H1 (cell line): ENCODE data around the gene MEDAG. TPM values are rescaled to one million over a fixed set of nuclear protein-coding genes. Genes with fewer than 3 reads are reported as not detected.

ENCODE experiments used
- CTCF ChIA-PET: fragments of 300-600 bp; sonication (Branson Sonifier 250); formaldehyde crosslinking; loops from one replicate; lab custom pipeline; 2021; ENCODE audit not compliant: partially characterized antibody; lab: Charles Lee
- POLR2A ChIA-PET: fragments of 300-600 bp; sonication (Branson Sonifier 250); formaldehyde crosslinking; loops from one replicate; lab custom pipeline; 2021; ENCODE audit warnings: inconsistent platforms; ENCODE audit not compliant: partially characterized antibody; lab: Charles Lee
- DNase-seq, 2 experiments: peaks; one replicate each; pipeline versions ENCODE4 v3.0.0 to v3.0.0-alpha.2; 2010 to 2022; ENCODE audit warnings: low spot score in 2 of 2, low read depth in 1 of 2, mixed read lengths in 1 of 2
- FAIRE-seq: peaks from 2 replicates; lab custom pipeline; 2011; peaks lifted over from hg19 to GRCh38; lab: Jason Lieb, UNC
- H2AFZ ChIP-seq: 2 replicates; pipeline ENCODE4 v1.8.1; 2012; ENCODE audit warnings: low read length, inconsistent platforms
- H2AK5ac ChIP-seq: 2 replicates; pipeline ENCODE4 v1.6.1; 2013; ENCODE audit warnings: low read depth, low read length
- H2BK120ac ChIP-seq: replicated peaks from 2 replicates; pipeline ENCODE3; 2013; ENCODE audit warnings: low read depth, low read length, inconsistent platforms
- H2BK12ac ChIP-seq: 2 replicates; pipeline ENCODE4 v1.6.1; 2013; ENCODE audit warnings: low read depth, low read length
- H2BK15ac ChIP-seq: 2 replicates; pipeline ENCODE4 v1.6.1; 2013; ENCODE audit warnings: low read length
- H2BK20ac ChIP-seq: 2 replicates; pipeline ENCODE4 v1.6.1; 2013; ENCODE audit warnings: low read length
- H2BK5ac ChIP-seq: 2 replicates; pipeline ENCODE4 v1.6.1; 2013; ENCODE audit warnings: low read depth, low read length
- H3K14ac ChIP-seq: 2 replicates; pipeline ENCODE4 v1.6.1; 2013; ENCODE audit warnings: inconsistent platforms; ENCODE audit not compliant: insufficient read length
- H3K18ac ChIP-seq: 2 replicates; pipeline ENCODE4 v1.6.1; 2013; ENCODE audit warnings: low read length; ENCODE audit errors: extremely low read depth
- H3K23ac ChIP-seq: 2 replicates; pipeline ENCODE4 v1.6.1; 2013; ENCODE audit warnings: inconsistent platforms; ENCODE audit not compliant: insufficient read length
- H3K23me2 ChIP-seq: 2 replicates; pipeline ENCODE4 v1.6.1; 2013; ENCODE audit warnings: low read depth, low read length
- H3K27ac ChIP-seq: 2 replicates; pipeline ENCODE4 v1.6.1; 2011; ENCODE audit warnings: low read depth, low read length, inconsistent platforms
- H3K27me3 ChIP-seq, 4 experiments: replicated peaks in 1 of 4; 1 replicate in 1 of 4; 2 replicates in 3 of 4; pipeline versions ENCODE4 v1.6.1 to v1.8.1; 2011 to 2013; ENCODE audit warnings: low read length in 3 of 4, mild to moderate bottlenecking in 3 of 4, inconsistent platforms in 2 of 4, mixed read lengths in 2 of 4, moderate library complexity in 1 of 4; ENCODE audit not compliant: control insufficient read depth in 3 of 4, insufficient read depth in 3 of 4; ENCODE audit errors: extremely low read depth in 1 of 4
- H3K36me3 ChIP-seq, 4 experiments: 2 replicates each; pipeline versions ENCODE4 v1.6.1 to v1.8.1; 2011 to 2013; ENCODE audit warnings: mild to moderate bottlenecking in 4 of 4, low read length in 3 of 4, moderate library complexity in 2 of 4, control low read depth in 1 of 4, inconsistent platforms in 1 of 4; ENCODE audit not compliant: insufficient read depth in 4 of 4, control insufficient read depth in 2 of 4
- H3K4ac ChIP-seq: replicated peaks from 2 replicates; pipeline ENCODE3; 2013; ENCODE audit warnings: low read length, low read depth, mixed read lengths, inconsistent platforms; ENCODE audit not compliant: insufficient read length
- H3K4me1 ChIP-seq, 4 experiments: replicated peaks in 1 of 4; 1 replicate in 1 of 4; 2 replicates in 3 of 4; pipeline versions ENCODE4 v1.6.1 to v1.8.1; 2011 to 2013; ENCODE audit warnings: low read length in 3 of 4, inconsistent platforms in 2 of 4, mixed read lengths in 1 of 4; ENCODE audit not compliant: insufficient read depth in 4 of 4, control insufficient read depth in 3 of 4
- H3K4me2 ChIP-seq, 2 experiments: 2 replicates each; pipeline versions ENCODE4 v1.6.1 to v1.8.1; 2011 to 2013; ENCODE audit warnings: low read depth in 2 of 2, low read length in 2 of 2, control low read depth in 1 of 2, inconsistent platforms in 1 of 2, mild to moderate bottlenecking in 1 of 2; ENCODE audit not compliant: insufficient read depth in 1 of 2
- H3K4me3 ChIP-seq, 4 experiments: fragments of 200-600, 300-600 bp in 1 of 4; sonication (generic), shearing (Covaris generic), sonication (Bioruptor Twin) in 1 of 4; 2 replicates each; pipeline versions ENCODE4 v1.5.1 to v1.8.1; 2011 to 2016; ENCODE audit warnings: low read length in 4 of 4, low read depth in 3 of 4, control low read depth in 2 of 4, inconsistent platforms in 2 of 4, mild to moderate bottlenecking in 2 of 4, mixed read lengths in 1 of 4, moderate library complexity in 1 of 4; ENCODE audit not compliant: insufficient read depth in 2 of 4; ENCODE audit errors: extremely low read depth in 1 of 4
- H3K56ac ChIP-seq: replicated peaks from 2 replicates; pipeline ENCODE3; 2013; ENCODE audit warnings: low read depth, mild to moderate bottlenecking, mixed read lengths, low read length, inconsistent platforms; ENCODE audit not compliant: insufficient read length
- H3K79me1 ChIP-seq: 2 replicates; pipeline ENCODE4 v1.6.1; 2013; ENCODE audit warnings: low read depth, low read length, control low read depth
- H3K79me2 ChIP-seq, 2 experiments: 2 replicates each; pipeline versions ENCODE4 v1.6.1 to v1.8.1; 2012 to 2013; ENCODE audit warnings: low read length in 2 of 2, mild to moderate bottlenecking in 2 of 2, inconsistent platforms in 1 of 2; ENCODE audit not compliant: insufficient read depth in 2 of 2, control insufficient read depth in 1 of 2
- H3K9ac ChIP-seq, 4 experiments: replicated peaks in 1 of 4; 1 replicate in 1 of 4; 2 replicates in 3 of 4; pipeline versions ENCODE4 v1.6.1 to v1.8.1; 2011 to 2013; ENCODE audit warnings: low read depth in 3 of 4, low read length in 3 of 4, control low read depth in 2 of 4, mild to moderate bottlenecking in 2 of 4, moderate library complexity in 2 of 4, inconsistent platforms in 1 of 4; ENCODE audit errors: extremely low read depth in 1 of 4
- H3K9me3 ChIP-seq, 2 experiments: 2 replicates each; pipeline versions ENCODE4 v1.6.1 to v1.8.1; 2012 to 2013; ENCODE audit warnings: mild to moderate bottlenecking in 2 of 2, moderate library complexity in 2 of 2, control low read depth in 1 of 2, inconsistent platforms in 1 of 2, low read depth in 1 of 2, low read length in 1 of 2, mixed read lengths in 1 of 2; ENCODE audit not compliant: insufficient read depth in 2 of 2
- H4K20me1 ChIP-seq, 2 experiments: replicated peaks in 1 of 2; 2 replicates each; pipeline versions ENCODE3 to v1.8.1; 2011 to 2013; ENCODE audit warnings: inconsistent platforms in 2 of 2, low read length in 2 of 2, mild to moderate bottlenecking in 1 of 2; ENCODE audit not compliant: insufficient read depth in 2 of 2, control insufficient read depth in 1 of 2
- H4K5ac ChIP-seq: 2 replicates; pipeline ENCODE4 v1.6.1; 2013; ENCODE audit warnings: low read length, low read depth, mixed read lengths, inconsistent platforms; ENCODE audit not compliant: insufficient read length
- H4K8ac ChIP-seq: 2 replicates; pipeline ENCODE4 v1.8.0; 2013; ENCODE audit warnings: mild to moderate bottlenecking, moderate library complexity, low read length, inconsistent platforms; ENCODE audit not compliant: insufficient read depth; ENCODE audit errors: extremely low read depth
- H4K91ac ChIP-seq: replicated peaks from 2 replicates; pipeline ENCODE3; 2013; ENCODE audit warnings: low read length, mixed read lengths, inconsistent platforms; ENCODE audit not compliant: insufficient read length
- WGBS, 2 experiments: shearing (Covaris generic) in 1 of 2; methylation state at CpG; one replicate each; pipeline versions ENCODE4 v1.1.6 to v1.1.7; 2013 to 2015; ENCODE audit warnings: low lambda C conversion rate in 2 of 2, mixed read lengths in 2 of 2, inconsistent platforms in 1 of 2, low coverage in 1 of 2, missing lambda C conversion rate in 1 of 2; ENCODE audit not compliant: insufficient replicate concordance in 2 of 2, insufficient coverage in 1 of 2, insufficient read length in 1 of 2; ENCODE audit errors: extremely low coverage in 1 of 2, missing lambda C conversion rate in 1 of 2; 5-methylcytosine and 5-hydroxymethylcytosine counted together
- polyA plus RNA-seq, 7 experiments: library from polyadenylated mRNA; depleted of rRNA in 3 of 7; stranded (reverse) in 5 of 7; unstranded in 2 of 7; fragments of >200 nt in 5 of 7; fragments of 200-250 nt in 2 of 7; gene quantifications; 1 replicate in 5 of 7; 2 replicates in 1 of 7; 4 replicates in 1 of 7; pipeline versions ENCODE4 v1.2.1 to v1.2.3, GENCODE V29; 2011 to 2013; ENCODE audit warnings: missing spikeins in 2 of 7, mixed read lengths in 2 of 7
- total RNA-seq: library from RNA; stranded (reverse); fragmentation: NEBNext Ultra II Directional; extraction: Animal tissue kit (Norgen Biotek cat#: 25700); gene quantifications from 2 replicates; pipeline ENCODE4 v1.2.1, GENCODE V29; 2021

The MEDAG gene
- total and polyA plus RNA-seq, 2 of the 8 experiments (the other 6 are each of a cell fraction or from before 2014, with no cell fraction given), result 2.1 to 3.1 TPM

DNA sequence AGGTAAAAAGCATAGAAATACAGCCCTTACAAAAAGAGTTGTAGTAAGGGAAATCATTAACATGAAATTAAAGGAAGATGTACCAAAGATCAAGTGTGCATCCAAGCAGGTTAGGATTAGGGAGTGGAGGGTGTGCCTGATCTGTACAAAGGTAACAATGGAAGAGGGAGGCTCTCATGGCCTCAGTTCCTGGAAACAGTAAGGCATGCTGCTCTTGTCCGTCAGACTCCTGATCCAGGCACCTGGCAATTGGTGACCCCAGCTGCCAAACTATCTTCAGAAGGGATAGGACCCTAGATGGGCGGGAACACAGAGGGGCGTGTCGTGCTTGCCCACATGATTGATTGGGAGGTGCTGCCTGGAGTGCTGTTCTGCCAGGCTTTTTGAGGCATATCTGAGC, 30.9 kb downstream of the MEDAG start:
- Histone ChIP-seq H3K4me2 (no peak overlapping the region), H2AK5ac (no peak overlapping the region), H4K8ac (no peak overlapping the region), H3K9me3 (no peaks in the 10 kb centered on the region), H4K20me1 (no peaks in the 10 kb centered on the region), H3K56ac (no peak overlapping the region), H4K5ac (no peak overlapping the region), H2BK120ac (no peak overlapping the region), H2BK12ac (no peak overlapping the region), H4K91ac (no peak overlapping the region), H3K23ac (no peak overlapping the region), H3K4me1 (peaks cover 0 to 3% (median 3%) of the 10 kb centered on the region in 4 experiments; a peak in 3 of 7 replicates), H3K14ac (no peak overlapping the region), H3K23me2 (peaks cover 4% of the 10 kb centered on the region; the same call in 1 of the 2 replicates), H3K79me2 (no peaks in the 10 kb centered on the region), H3K36me3 (no peaks in the 10 kb centered on the region), H3K9ac (no peak overlapping the region), H3K27me3 (peaks cover 0 to 4% (median 3%) of the 10 kb centered on the region in 4 experiments; a peak in 6 of 7 replicates), H3K79me1 (no peaks in the 10 kb centered on the region), H3K4ac (no peak overlapping the region), H2BK15ac (no peak overlapping the region), H3K4me3 (no peak overlapping the region), H2BK5ac (no peak overlapping the region), H2BK20ac (no peak overlapping the region), H3K18ac (no peak overlapping the region), H2AFZ (no peak overlapping the region), H3K27ac (no peak overlapping the region)
- DNase-seq, result no peak
- WGBS, 2 experiments, result 88% methylated on average over 4 of the region's 4 CpGs; no CpG with 5 or more reads in 1 of the 2 experiments
- ChIA-PET CTCF (interaction anchor here (0.6 to 1.7 kb wide), 4 partner anchors 10 to 94 kb away, joined by 3 to 5 read pairs (median 4); no protein-coding TSS in a partner anchor), POLR2A (no interaction called here)
- FAIRE-seq, result no peak
